Ovary (tissue), 3 donors: ENCODE data around the gene MDGA2.

Source experiments
- EP300 ChIP-seq: sonication (generic); formaldehyde crosslinking; IDR thresholded peaks from one replicate; pipeline ENCODE4 v1.6.1; 2017; ENCODE audit warnings: antibody characterized with exemption
- POLR2A ChIP-seq: fragments of 450-650 bp; IDR thresholded peaks from one replicate; pipeline ENCODE4 v1.6.1; 2017; ENCODE audit warnings: antibody characterized with exemption, mild to moderate bottlenecking, moderate library complexity
- TF ChIP-seq, protein P1 (sequence below), 3 donors: fragments of 450-650 bp in 2 of 3; fragments of 200-600 bp in 1 of 3; IDR thresholded peaks; one replicate each; pipeline versions ENCODE4 v1.5.1 to v1.8.0; 2016 to 2022; ENCODE audit warnings: antibody characterized with exemption in 3 of 3, mild to moderate bottlenecking in 1 of 3
- donor health status: DM: no; HTN: no; CAD: no.

- TF ChIP-seq, protein P1, sequence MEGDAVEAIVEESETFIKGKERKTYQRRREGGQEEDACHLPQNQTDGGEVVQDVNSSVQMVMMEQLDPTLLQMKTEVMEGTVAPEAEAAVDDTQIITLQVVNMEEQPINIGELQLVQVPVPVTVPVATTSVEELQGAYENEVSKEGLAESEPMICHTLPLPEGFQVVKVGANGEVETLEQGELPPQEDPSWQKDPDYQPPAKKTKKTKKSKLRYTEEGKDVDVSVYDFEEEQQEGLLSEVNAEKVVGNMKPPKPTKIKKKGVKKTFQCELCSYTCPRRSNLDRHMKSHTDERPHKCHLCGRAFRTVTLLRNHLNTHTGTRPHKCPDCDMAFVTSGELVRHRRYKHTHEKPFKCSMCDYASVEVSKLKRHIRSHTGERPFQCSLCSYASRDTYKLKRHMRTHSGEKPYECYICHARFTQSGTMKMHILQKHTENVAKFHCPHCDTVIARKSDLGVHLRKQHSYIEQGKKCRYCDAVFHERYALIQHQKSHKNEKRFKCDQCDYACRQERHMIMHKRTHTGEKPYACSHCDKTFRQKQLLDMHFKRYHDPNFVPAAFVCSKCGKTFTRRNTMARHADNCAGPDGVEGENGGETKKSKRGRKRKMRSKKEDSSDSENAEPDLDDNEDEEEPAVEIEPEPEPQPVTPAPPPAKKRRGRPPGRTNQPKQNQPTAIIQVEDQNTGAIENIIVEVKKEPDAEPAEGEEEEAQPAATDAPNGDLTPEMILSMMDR (IDR thresholded peaks at IDR 0.05): no peak
- TF ChIP-seq EP300: no peak
- TF ChIP-seq POLR2A: no peak
Observed at GRCh38 chr14:47154276-47154797, 521.1 kb downstream of the MDGA2 start.
